COLO668 (cell line): ENCODE data around the gene BPIFB4.
"Not testable (repeated sequence)": the region's sequence is repeated elsewhere in the genome, so short reads cannot be mapped to it uniquely, and the experiment has no call there.

Source experiments
- DNase-seq: peaks from one replicate; lab custom pipeline; 2025; ENCODE audit not compliant: unreplicated experiment; lab: John Stamatoyannopoulos, UW

The BPIFB4 gene

GRCh38 chr20:33084722-33085121 lies 5.3 kb downstream of the BPIFB4 start:
- no peak for DNase-seq

GRCh38 chr20:33086052-33086722 lies 6.7 kb downstream of the BPIFB4 start:
- no peak for DNase-seq

GRCh38 chr20:33091147-33091546 lies 11.7 kb downstream of the BPIFB4 start:
- no peak for DNase-seq

- DNase-seq, result no peak
Observed at GRCh38 chr20:33091693-33092092, 12.2 kb downstream of the BPIFB4 start.

- no peak for DNase-seq
Observed at GRCh38 chr20:33092361-33092760, 12.9 kb downstream of the BPIFB4 start.

GRCh38 chr20:33093074-33093473 lies 13.6 kb downstream of the BPIFB4 start:
- DNase-seq, result no peak

- no peak for DNase-seq
Observed at GRCh38 chr20:33093582-33093981, 14.1 kb downstream of the BPIFB4 start.

GRCh38 chr20:33095249-33095648 lies 15.8 kb downstream of the BPIFB4 start:
- DNase-seq, result no peak

- DNase-seq, result peak; percentile 30
Observed at GRCh38 chr20:33095902-33096584, 16.6 kb downstream of the BPIFB4 start.

- no peak for DNase-seq
Observed at GRCh38 chr20:33097001-33097400, 17.6 kb downstream of the BPIFB4 start.

- DNase-seq, result no peak
Observed at GRCh38 chr20:33099843-33100538, 20.5 kb downstream of the BPIFB4 start.

GRCh38 chr20:33103556-33103955 lies 24.1 kb downstream of the BPIFB4 start:
- DNase-seq, result no peak

- DNase-seq, result no peak
Observed at GRCh38 chr20:33104336-33104735, 24.9 kb downstream of the BPIFB4 start.

GRCh38 chr20:33105316-33105924 lies 26.0 kb downstream of the BPIFB4 start:
- DNase-seq, result no peak

- not testable (repeated sequence) for DNase-seq
Observed at GRCh38 chr20:33106058-33106620, 26.7 kb downstream of the BPIFB4 start.

GRCh38 chr20:33108661-33109060 lies 29.2 kb downstream of the BPIFB4 start:
- DNase-seq, result no peak

GRCh38 chr20:33110147-33110825 lies 30.8 kb downstream of the BPIFB4 start:
- DNase-seq, result no peak

GRCh38 chr20:33111306-33111705 lies 31.9 kb downstream of the BPIFB4 start:
- no peak for DNase-seq

- no peak for DNase-seq
Observed at GRCh38 chr20:33112547-33113386, 33.3 kb downstream of the BPIFB4 start.

- DNase-seq, result no peak
Observed at GRCh38 chr20:33113387-33113908, 34.0 kb downstream of the BPIFB4 start.
